GM13977 (cell line): Measurements from ENCODE around the gene GTF3C5.
"Not testable (repeated sequence)": the region's sequence is repeated elsewhere in the genome, so short reads cannot be mapped to it uniquely, and the experiment has no call there.

Experiments used
- DNase-seq: peaks from one replicate; pipeline ENCODE4 v3.0.0; 2012; ENCODE audit warnings: low spot score
- in situ Hi-C: fragments of 300-500 bp; cut with MboI; formaldehyde crosslinking; loops from one replicate; pipeline ENCODE4 v1.12.0; 2022; ENCODE audit warnings: low sequenced_read_pairs, low pct_unique_long_range_greater_than_20kb, mixed read lengths, inconsistent platforms; ENCODE audit not compliant: unreplicated experiment
- TF ChIP-seq, protein P1 (sequence below): IDR thresholded peaks from 2 replicates; pipeline ENCODE4 v1.5.1; 2012; ENCODE audit warnings: mild to moderate bottlenecking, control low read depth; ENCODE audit not compliant: insufficient read depth; ENCODE audit errors: extremely low read depth, missing control alignments

The GTF3C5 gene

GRCh38 chr9:133090752-133091385 is 60.1 kb downstream of the GTF3C5 start:
- TF ChIP-seq, protein P1, sequence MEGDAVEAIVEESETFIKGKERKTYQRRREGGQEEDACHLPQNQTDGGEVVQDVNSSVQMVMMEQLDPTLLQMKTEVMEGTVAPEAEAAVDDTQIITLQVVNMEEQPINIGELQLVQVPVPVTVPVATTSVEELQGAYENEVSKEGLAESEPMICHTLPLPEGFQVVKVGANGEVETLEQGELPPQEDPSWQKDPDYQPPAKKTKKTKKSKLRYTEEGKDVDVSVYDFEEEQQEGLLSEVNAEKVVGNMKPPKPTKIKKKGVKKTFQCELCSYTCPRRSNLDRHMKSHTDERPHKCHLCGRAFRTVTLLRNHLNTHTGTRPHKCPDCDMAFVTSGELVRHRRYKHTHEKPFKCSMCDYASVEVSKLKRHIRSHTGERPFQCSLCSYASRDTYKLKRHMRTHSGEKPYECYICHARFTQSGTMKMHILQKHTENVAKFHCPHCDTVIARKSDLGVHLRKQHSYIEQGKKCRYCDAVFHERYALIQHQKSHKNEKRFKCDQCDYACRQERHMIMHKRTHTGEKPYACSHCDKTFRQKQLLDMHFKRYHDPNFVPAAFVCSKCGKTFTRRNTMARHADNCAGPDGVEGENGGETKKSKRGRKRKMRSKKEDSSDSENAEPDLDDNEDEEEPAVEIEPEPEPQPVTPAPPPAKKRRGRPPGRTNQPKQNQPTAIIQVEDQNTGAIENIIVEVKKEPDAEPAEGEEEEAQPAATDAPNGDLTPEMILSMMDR: no peak
- in situ Hi-C loops: loop anchor here (10.0 kb wide), 1 partner anchor 54 kb away; no protein-coding TSS in a partner anchor
- no peak for DNase-seq

- not testable (repeated sequence) for DNase-seq
- in situ Hi-C loops: loop anchor here (10.0 kb wide), 1 partner anchor 50 kb away; no protein-coding TSS in a partner anchor
Measured at GRCh38 chr9:133094351-133094750, 63.6 kb downstream of the GTF3C5 start.

GRCh38 chr9:133094842-133095393 is 64.1 kb downstream of the GTF3C5 start:
- TF ChIP-seq, protein P1: no peak
- no peak for DNase-seq
- in situ Hi-C loops: loop anchor here (10.0 kb wide), 1 partner anchor 50 kb away; no protein-coding TSS in a partner anchor

DNA sequence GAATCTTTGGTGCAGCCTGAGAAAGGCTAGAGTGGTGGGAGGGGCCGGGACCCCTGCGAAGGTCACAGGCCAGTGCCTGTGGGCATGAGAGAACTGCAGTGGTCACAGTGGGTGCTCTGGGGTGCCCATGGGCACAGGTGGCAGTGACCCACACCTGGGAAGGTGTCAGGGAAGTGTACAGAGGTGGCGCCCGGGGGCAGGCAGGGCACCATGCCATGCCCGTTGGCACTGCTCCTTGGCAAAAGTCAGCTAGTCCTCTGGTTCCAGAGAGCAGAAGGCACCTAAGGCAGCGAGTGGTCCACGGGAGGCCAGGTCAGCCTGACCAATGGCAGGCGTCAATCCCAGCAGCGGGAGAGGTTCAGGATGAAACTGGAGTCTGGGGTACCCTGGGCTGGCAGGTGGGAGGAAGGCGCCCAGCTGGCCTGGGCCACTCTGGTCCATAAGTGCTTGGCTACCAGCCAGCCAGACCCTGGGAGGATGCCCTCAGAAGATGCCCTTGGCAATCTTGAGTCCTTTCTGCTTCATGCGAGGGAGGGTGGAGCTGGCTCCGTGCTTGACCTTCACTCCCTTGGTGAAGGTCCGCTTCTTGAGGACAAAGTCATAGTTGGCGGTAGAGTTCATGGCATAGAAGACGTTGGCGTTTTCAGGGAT is 67.4 kb downstream of the GTF3C5 start:
- DNase-seq: no peak
- TF ChIP-seq, protein P1: no peak
- in situ Hi-C loops: loop anchor here (10.0 kb wide), 1 partner anchor 47 kb away; no protein-coding TSS in a partner anchor

DNA sequence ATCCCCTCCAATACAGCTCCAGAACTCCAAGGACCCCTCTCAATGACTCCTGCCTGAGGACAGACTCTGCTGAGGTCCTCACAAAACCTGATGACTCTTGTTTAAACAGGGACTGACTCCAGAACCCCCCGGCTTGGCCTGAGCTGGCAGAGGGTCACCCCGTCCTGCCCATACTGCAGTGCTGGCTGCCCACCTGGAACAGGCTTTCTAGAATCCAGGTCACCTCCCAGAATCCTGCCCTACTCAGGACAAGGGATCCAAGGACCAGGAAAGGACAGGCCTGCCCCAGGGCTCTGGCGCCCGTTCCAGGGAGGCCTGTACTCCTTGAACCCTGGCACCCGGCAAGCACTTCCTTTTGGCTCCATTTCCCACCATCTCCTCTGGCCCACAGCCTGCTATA is 68.1 kb downstream of the GTF3C5 start:
- DNase-seq: no peak
- TF ChIP-seq, protein P1: no peak
- in situ Hi-C loops: loop anchor here (10.0 kb wide), 1 partner anchor 46 kb away; no protein-coding TSS in a partner anchor

GRCh38 chr9:133099726-133100505 is 69.1 kb downstream of the GTF3C5 start:
- in situ Hi-C loops: loop anchor here (10.0 kb wide), 1 partner anchor 45 kb away; no protein-coding TSS in a partner anchor
- DNase-seq: no peak
- TF ChIP-seq, protein P1: no peak
